Effector memory CD8-positive, alpha-beta T cell (primary cell): ENCODE data around the gene FAM83B.
"Not testable (repeated sequence)": the region's sequence is repeated elsewhere in the genome, so short reads cannot be mapped to it uniquely, and the experiment has no call there.

Source experiments
- ATAC-seq: fragments of 150-1000 bp; cut with Tn5 transposase; replicated peaks from 2 replicates; pipeline ENCODE4 v1.10.0; 2021; ENCODE audit warnings: mild to moderate bottlenecking, moderate library complexity
- DNase-seq, 3 experiments: peaks; one replicate each; pipeline ENCODE4 v3.0.0; 2021
- H3K27ac Mint-ChIP-seq, 2 donors: one replicate each; pipeline ENCODE4 v1.8.0; 2022; ENCODE audit warnings: mild to moderate bottlenecking in 2 of 2, mixed read lengths in 2 of 2, moderate library complexity in 2 of 2
- H3K27me3 Mint-ChIP-seq, 2 donors: one replicate each; pipeline ENCODE4 v1.8.0; 2022; ENCODE audit warnings: mixed read lengths in 2 of 2
- H3K36me3 Mint-ChIP-seq: one replicate; pipeline ENCODE4 v1.8.0; 2022; ENCODE audit warnings: mild to moderate bottlenecking, moderate library complexity, mixed read lengths; ENCODE audit not compliant: insufficient read depth
- H3K4me1 Mint-ChIP-seq, 2 donors: one replicate each; pipeline ENCODE4 v1.8.0; 2022; ENCODE audit warnings: low read depth in 2 of 2, mixed read lengths in 2 of 2
- H3K4me3 Mint-ChIP-seq, 2 donors: one replicate each; pipeline ENCODE4 v1.8.0; 2022; ENCODE audit warnings: mild to moderate bottlenecking in 2 of 2, mixed read lengths in 2 of 2, moderate library complexity in 2 of 2
- H3K9me3 Mint-ChIP-seq, 2 donors: one replicate each; pipeline ENCODE4 v1.8.0; 2022; ENCODE audit warnings: mixed read lengths in 2 of 2

FAM83B gene

GRCh38 chr6:54929245-54929909 is 82.8 kb downstream of the FAM83B start:
- no peak overlapping the region for H3K4me3 Mint-ChIP-seq
- H3K9me3 Mint-ChIP-seq = peaks cover 9 to 10% of the 10 kb centered on the region in 2 donors
- ATAC-seq (no peak), DNase-seq (no peak)
- no peak overlapping the region for H3K27ac Mint-ChIP-seq
- no peaks in the 10 kb centered on the region for H3K36me3 Mint-ChIP-seq
- no peaks in the 10 kb centered on the region for H3K27me3 Mint-ChIP-seq
- no peaks in the 10 kb centered on the region for H3K4me1 Mint-ChIP-seq

GRCh38 chr6:54932622-54933021 is 86.1 kb downstream of the FAM83B start:
- Mint-ChIP-seq H3K27me3 (no peaks in the 10 kb centered on the region), H3K9me3 (peaks cover 7 to 10% of the 10 kb centered on the region in 2 donors), H3K36me3 (no peaks in the 10 kb centered on the region)

GRCh38 chr6:54935739-54936138 is 89.2 kb downstream of the FAM83B start:
- peaks cover 9 to 22% of the 10 kb centered on the region in 2 donors for H3K9me3 Mint-ChIP-seq
- DNase-seq = no peak
- H3K4me3 Mint-ChIP-seq = no peak overlapping the region
- no peak overlapping the region for H3K27ac Mint-ChIP-seq
- no peak for ATAC-seq
- no peaks in the 10 kb centered on the region for H3K4me1 Mint-ChIP-seq
- H3K27me3 Mint-ChIP-seq = no peaks in the 10 kb centered on the region
- H3K36me3 Mint-ChIP-seq = no peaks in the 10 kb centered on the region

More at GRCh38 chr6:54932622-54933021, 86.1 kb downstream of the FAM83B start:
- DNase-seq (no peak), ATAC-seq (no peak)
- Mint-ChIP-seq H3K4me3 (no peak overlapping the region), H3K27ac (no peak overlapping the region), H3K4me1 (no peaks in the 10 kb centered on the region)

GRCh38 chr6:54937371-54937770 is 90.8 kb downstream of the FAM83B start:
- Mint-ChIP-seq H3K4me1 (no peaks in the 10 kb centered on the region), H3K27ac (no peak overlapping the region), H3K4me3 (no peak overlapping the region)

GRCh38 chr6:54957698-54958097 is 111.1 kb downstream of the FAM83B start:
- H3K36me3 Mint-ChIP-seq = no peaks in the 10 kb centered on the region
- no peak for ATAC-seq
- no peak overlapping the region for H3K4me3 Mint-ChIP-seq
- H3K27me3 Mint-ChIP-seq = no peaks in the 10 kb centered on the region
- H3K27ac Mint-ChIP-seq = no peak overlapping the region
- peaks cover 0 to 6% of the 10 kb centered on the region in 2 donors for H3K9me3 Mint-ChIP-seq
- DNase-seq = no peak
- H3K4me1 Mint-ChIP-seq = no peaks in the 10 kb centered on the region

More at GRCh38 chr6:54937371-54937770, 90.8 kb downstream of the FAM83B start:
- H3K27me3 Mint-ChIP-seq = no peaks in the 10 kb centered on the region
- ATAC-seq = no peak
- H3K36me3 Mint-ChIP-seq = no peaks in the 10 kb centered on the region
- DNase-seq = no peak
- peaks cover 7 to 22% of the 10 kb centered on the region in 2 donors for H3K9me3 Mint-ChIP-seq

- H3K9me3 Mint-ChIP-seq = peaks cover 0 to 5% of the 10 kb centered on the region in 2 donors
- no peaks in the 10 kb centered on the region for H3K4me1 Mint-ChIP-seq
- no peak overlapping the region for H3K27ac Mint-ChIP-seq
- no peaks in the 10 kb centered on the region for H3K27me3 Mint-ChIP-seq
- H3K36me3 Mint-ChIP-seq = no peaks in the 10 kb centered on the region
- DNase-seq (no peak), ATAC-seq (no peak)
- no peak overlapping the region for H3K4me3 Mint-ChIP-seq
Observed at GRCh38 chr6:54958446-54958845, 111.9 kb downstream of the FAM83B start.

GRCh38 chr6:54959820-54960219 is 113.2 kb downstream of the FAM83B start:
- H3K4me1 Mint-ChIP-seq = no peaks in the 10 kb centered on the region
- H3K9me3 Mint-ChIP-seq = peaks cover 0 to 5% of the 10 kb centered on the region in 2 donors
- DNase-seq (no peak), ATAC-seq (no peak)
- no peaks in the 10 kb centered on the region for H3K27me3 Mint-ChIP-seq
- H3K36me3 Mint-ChIP-seq = no peaks in the 10 kb centered on the region
- H3K27ac Mint-ChIP-seq = no peak overlapping the region
- H3K4me3 Mint-ChIP-seq = no peak overlapping the region

- H3K4me3 Mint-ChIP-seq, H3K4me1 Mint-ChIP-seq, DNase-seq, H3K27ac Mint-ChIP-seq, H3K27me3 Mint-ChIP-seq, ATAC-seq, H3K9me3 Mint-ChIP-seq, H3K36me3 Mint-ChIP-seq: not testable (repeated sequence)
Observed at GRCh38 chr6:54961372-54961771, 114.8 kb downstream of the FAM83B start.

- ATAC-seq (no peak), DNase-seq (no peak)
- Mint-ChIP-seq H3K9me3 (peaks cover 2 to 8% of the 10 kb centered on the region in 2 donors), H3K27me3 (no peaks in the 10 kb centered on the region), H3K27ac (no peak overlapping the region), H3K4me3 (no peak overlapping the region), H3K36me3 (no peaks in the 10 kb centered on the region), H3K4me1 (no peaks in the 10 kb centered on the region)
Observed at GRCh38 chr6:54970337-54970736, 123.8 kb downstream of the FAM83B start.

GRCh38 chr6:54971825-54972224 is 125.3 kb downstream of the FAM83B start:
- Mint-ChIP-seq H3K27ac (no peak overlapping the region), H3K27me3 (no peaks in the 10 kb centered on the region), H3K4me1 (no peaks in the 10 kb centered on the region), H3K4me3 (no peak overlapping the region), H3K9me3 (peaks cover 2 to 8% of the 10 kb centered on the region in 2 donors), H3K36me3 (no peaks in the 10 kb centered on the region)
- DNase-seq = no peak
- no peak for ATAC-seq

GRCh38 chr6:54979161-54979560 is 132.6 kb downstream of the FAM83B start:
- H3K9me3 Mint-ChIP-seq = peaks cover 12 to 31% of the 10 kb centered on the region in 2 donors
- not testable (repeated sequence) for H3K4me3 Mint-ChIP-seq, H3K4me1 Mint-ChIP-seq, H3K27me3 Mint-ChIP-seq, DNase-seq, H3K36me3 Mint-ChIP-seq, ATAC-seq, H3K27ac Mint-ChIP-seq

- Mint-ChIP-seq H3K27ac (no peak overlapping the region), H3K36me3 (no peaks in the 10 kb centered on the region), H3K4me1 (no peaks in the 10 kb centered on the region), H3K27me3 (no peaks in the 10 kb centered on the region), H3K9me3 (peaks cover 14 to 34% of the 10 kb centered on the region in 2 donors), H3K4me3 (no peak overlapping the region)
- ATAC-seq = no peak
- DNase-seq = no peak
Observed at GRCh38 chr6:54980511-54981275, 134.1 kb downstream of the FAM83B start.

- no peak for ATAC-seq
- no peaks in the 10 kb centered on the region for H3K27me3 Mint-ChIP-seq
- H3K36me3 Mint-ChIP-seq = no peaks in the 10 kb centered on the region
- H3K4me1 Mint-ChIP-seq = no peaks in the 10 kb centered on the region
- peaks cover 14 to 37% of the 10 kb centered on the region in 2 donors for H3K9me3 Mint-ChIP-seq
- no peak for DNase-seq
- no peak overlapping the region for H3K4me3 Mint-ChIP-seq
- no peak overlapping the region for H3K27ac Mint-ChIP-seq
Observed at GRCh38 chr6:54981276-54981609, 134.7 kb downstream of the FAM83B start.

GRCh38 chr6:54981647-54982046 is 135.1 kb downstream of the FAM83B start:
- no peak overlapping the region for H3K4me3 Mint-ChIP-seq
- no peak for ATAC-seq
- H3K27ac Mint-ChIP-seq = no peak overlapping the region
- no peaks in the 10 kb centered on the region for H3K27me3 Mint-ChIP-seq
- no peaks in the 10 kb centered on the region for H3K36me3 Mint-ChIP-seq
- H3K4me1 Mint-ChIP-seq = no peaks in the 10 kb centered on the region
- peaks cover 16 to 41% of the 10 kb centered on the region in 2 donors for H3K9me3 Mint-ChIP-seq
- no peak for DNase-seq
